NCI-H1694 treated with DMSO at 0.1 percent for 48 hours (cell line): ENCODE data around the gene GSK3A.
"Not testable (repeated sequence)": the region's sequence is repeated elsewhere in the genome, so short reads cannot be mapped to it uniquely, and the experiment has no call there.

ENCODE experiments used
- DNase-seq: peaks from one replicate; lab custom pipeline; 2025; lab: John Stamatoyannopoulos, UW

The GSK3A gene

GRCh38 chr19:42268142-42268703, 25.8 kb upstream of the GSK3A start:
- DNase-seq: peak; percentile 99

- no peak for DNase-seq
These were observed 25.3 kb upstream of the GSK3A start for GRCh38 chr19:42267644-42268141.

DNA sequence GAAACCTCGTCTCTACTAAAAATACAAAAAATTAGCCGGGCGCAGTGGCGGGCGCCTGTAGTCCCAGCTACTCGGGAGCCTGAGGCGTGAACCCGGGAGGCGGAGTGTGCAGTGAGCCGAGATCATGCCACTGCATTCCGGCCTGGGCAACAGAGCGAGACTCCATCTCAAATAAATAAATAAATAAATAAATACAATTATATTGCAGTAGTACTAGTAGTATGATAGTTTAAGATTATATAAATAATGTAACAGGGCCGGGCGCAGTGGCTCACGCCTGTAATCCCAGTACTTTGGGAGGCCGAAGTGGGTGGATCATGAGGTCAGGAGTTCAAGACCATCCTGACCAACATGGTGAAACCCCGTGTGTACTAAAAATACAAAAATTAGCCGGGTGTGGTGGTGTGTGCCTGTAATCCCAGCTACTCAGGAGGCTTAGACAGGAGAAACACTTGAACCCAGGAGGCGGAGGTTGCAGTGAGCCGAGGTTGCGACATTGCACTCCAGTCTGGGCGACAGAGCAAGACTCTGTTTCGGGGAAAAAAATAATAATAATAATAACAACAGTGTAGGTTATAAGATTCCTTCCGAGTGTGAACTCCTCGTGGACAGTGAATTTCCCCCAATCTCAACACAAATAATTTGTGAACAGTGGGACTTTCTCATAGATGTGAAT, 24.7 kb upstream of the GSK3A start:
- DNase-seq: not testable (repeated sequence)

DNA sequence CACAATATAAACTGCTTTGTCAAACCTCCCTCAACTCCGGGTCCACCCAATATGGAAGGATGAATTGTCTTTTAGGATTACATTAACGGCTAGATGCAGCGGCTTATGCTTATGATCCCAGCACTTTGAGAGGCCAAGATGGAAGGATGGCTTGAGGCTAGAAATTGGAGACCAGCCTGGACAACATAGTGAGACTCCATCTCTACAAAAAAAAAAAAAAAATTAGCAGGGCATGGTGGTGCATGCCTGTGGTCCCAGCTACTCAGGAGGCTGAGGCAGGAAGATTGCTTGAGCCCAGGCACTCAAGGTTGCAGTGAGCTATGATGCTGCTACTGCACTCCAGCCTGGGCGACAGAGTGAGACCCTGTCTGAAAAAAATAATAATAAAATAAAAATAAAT, 23.7 kb upstream of the GSK3A start:
- not testable (repeated sequence) for DNase-seq

- DNase-seq: no peak
These were observed 19.4 kb upstream of the GSK3A start for GRCh38 chr19:42261763-42262162.

GRCh38 chr19:42257842-42258241, 15.4 kb upstream of the GSK3A start:
- not testable (repeated sequence) for DNase-seq

- no peak for DNase-seq
These were observed 13.7 kb upstream of the GSK3A start for GRCh38 chr19:42255766-42256745.

DNA sequence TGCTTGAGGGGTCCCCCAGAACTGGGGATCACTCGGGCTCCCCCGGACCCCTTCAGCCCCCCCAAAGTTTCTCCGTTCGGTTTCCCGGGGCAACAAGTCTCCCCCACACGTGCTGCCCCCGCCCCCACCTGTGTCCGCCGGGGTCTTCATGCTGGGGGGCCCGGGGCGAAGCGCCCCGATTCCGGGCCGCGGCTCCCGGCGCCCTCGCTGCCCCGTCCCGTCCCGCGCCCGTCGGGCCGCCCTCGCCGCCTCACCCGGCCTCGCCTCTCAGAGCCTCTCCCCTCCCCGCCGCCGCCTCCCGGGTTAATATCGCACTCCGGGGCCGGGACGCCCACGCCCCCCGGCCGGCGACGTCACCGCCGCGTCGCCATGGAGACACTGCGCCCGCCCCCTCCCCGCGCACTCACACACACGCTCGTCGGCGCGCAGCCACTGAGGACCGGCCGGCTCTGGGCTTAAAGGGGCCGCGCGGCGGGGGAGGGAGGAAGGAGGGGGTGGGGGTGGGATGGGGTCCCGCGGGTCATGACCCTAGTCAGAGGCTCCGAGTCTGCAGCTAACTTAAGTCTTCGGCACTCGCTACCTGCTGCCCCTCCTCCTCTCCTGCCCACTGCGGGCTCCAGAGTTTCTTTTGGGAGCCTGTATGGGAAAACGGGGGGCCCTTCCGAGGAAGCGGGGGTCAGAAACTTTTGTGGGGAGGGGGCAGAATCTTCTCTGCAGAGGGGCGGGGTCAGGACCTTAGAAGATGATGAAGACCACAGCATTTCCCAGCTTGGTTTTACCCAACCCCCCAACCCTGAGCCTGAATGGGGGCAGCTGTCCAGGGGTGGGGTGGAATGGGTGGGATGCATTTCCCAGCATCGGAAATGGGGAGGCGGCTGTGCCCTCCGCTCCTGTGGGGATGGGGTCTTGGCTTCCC, 12.7 kb upstream of the GSK3A start, which contains the start of gene ERF:
Gene ERF, minus strand, starts transcription at position 279 of the 916 bp plus-strand sequence. Its CDS starts 129 bp downstream, at position 150.
- DNase-seq: peak; percentile 61

DNA sequence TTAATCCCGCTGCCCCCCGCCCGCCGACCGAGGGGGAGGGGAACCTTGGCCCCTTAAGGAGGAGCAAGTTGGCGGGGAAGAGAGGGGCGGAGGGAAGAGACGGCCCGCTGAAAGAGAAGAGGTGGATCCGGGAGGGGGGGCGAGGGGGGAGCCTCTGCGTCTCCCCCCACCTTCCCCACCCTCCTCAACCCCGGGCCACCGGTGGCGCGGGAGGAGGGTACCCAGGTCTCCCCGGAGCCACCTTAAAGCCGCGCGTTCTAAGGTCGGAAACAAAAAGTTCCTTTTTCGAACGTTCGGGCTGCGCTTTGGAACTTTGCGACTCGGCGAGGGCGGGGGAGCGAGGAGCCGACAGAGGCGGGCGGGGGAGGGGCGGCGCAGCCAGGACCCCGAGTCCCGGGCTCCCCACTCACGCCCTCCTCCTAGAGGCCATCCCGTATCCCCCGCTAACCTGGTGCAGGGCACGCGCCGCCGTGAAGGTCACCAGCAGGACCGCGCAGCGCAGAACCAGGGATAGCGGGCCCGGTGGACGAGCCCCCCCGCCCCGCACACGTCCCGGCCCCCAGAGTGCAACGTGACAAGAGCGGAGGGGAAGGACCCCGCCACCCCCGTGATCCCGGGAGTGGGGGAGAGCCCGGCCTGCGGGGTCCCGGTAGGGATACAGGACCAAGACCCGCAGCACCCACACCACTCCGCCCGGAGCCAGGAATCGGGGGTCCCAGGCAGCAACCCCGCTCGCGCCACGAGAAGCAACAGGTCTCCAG, 11.9 kb upstream of the GSK3A start:
- no peak for DNase-seq

DNA sequence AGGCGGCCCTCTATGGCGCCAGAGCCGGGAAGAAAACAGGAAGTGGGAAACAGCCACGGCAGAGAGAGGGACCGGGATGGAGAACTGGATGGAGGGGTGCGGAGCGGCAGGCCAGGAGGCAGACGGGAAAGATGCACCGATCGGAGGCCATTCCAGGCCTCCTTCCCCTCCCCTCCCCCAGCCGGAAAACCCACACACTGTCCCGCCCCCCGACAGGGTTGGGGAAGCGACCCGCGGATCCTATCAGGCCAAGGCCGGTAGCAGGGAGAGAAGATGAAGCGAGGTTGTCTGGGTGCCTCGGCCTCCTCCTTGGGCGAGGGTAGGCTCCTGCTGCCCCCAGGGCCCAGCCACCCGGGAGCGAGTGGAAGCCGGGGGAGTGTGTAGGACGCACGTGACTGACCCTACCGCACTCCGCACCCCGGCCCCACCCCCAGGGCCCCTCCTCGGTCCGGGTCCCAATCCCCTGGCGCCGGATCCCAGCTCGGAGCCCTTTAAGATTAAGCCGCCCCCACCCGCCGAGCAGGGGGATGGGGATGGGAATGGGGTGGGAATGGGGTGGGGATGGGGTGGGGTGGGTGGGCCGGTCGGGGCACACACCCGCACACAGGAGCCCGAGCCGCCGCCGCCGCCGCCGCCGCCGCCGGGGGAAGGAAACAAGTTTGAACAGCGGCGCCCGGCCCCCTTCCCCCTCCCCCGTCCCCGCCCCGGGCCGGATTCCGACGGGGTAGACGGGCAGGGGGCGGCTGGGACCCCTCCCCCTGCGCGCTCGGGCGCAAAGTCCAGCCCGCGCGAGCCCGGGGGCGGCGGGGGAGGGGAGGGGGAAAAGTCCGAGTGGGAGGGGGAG, 11.1 kb upstream of the GSK3A start:
- no peak for DNase-seq

GRCh38 chr19:42252365-42253244, 10.2 kb upstream of the GSK3A start:
- DNase-seq: no peak

DNA sequence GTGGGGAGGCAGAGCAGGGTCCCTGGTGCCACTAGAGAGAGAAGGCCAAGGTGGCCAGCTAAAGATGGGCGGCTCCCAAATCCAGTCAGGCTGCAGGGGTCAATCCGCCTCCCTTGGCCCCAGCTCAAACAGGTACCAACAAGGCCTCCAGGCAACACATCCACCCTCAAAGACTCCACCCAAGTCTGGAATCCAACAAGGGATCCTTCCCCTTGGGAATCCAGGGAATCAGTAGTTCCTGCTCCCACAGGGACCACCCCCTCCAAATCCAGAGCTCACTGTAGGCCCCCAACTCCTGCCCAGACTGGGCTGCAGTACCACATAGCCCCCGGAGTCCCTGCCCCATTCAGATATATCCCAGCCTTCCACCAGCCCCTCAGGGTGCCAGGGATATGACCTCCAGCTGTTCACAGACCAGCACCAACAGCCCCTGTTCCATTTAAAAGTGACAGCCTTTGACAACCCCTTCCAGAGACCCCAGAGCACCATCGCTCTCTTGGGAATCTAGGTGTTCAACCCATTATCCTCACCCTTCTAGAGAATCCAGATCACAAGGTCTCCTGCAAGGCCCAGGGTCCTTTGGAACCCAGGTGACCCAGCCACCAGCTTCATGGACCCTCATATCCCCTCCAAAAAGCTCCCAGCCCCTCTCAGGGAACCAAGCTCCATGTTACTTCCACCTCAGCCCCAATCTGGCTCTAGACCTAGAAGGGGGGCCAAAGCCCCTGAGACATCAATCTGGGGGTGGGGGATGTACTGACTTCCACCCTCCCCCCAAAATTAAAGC, 9.4 kb upstream of the GSK3A start:
- DNase-seq: no peak

DNA sequence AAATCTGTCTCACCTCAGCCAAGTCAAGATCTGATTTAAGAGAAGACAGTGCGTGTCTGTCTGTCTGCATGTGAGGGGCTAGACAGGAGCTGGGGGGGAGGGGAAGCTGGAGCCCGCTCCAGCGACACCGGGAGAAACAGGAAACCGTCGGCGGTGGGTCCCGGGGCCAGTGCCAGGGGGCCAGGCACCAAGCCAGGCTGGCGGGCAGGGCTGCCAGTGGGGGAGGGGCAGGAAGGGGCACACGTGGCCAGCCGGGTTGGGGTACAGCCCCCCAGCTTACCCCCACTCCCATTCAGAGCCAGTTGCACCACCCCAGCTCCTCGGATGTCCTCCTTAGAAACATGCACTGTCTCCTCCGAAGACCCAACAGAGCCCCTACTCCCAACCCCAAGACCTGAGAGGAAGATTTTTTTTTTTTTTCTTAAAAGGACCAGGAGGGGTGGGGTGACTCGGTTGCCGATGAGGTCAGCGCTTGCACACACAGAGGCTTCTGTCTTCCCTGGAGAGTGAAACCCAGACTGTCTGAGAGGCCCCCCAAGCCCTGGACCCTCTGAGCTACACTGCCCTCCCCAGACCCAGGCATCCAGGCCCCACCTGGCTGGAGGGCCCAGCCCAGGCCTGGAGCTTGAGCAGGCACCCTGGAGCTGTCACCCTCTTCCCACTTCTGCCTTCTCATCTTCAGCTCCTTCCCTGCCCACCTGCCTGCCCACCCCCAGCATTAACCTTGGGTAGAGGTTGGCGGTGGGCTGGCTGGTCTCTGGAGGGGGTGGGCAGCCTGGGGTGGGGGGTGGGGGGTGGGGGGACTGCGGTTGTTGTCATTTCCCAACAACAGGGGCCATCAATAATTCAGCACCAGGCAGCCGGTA, 8.5 kb upstream of the GSK3A start:
- DNase-seq: no peak

- no peak for DNase-seq
These were observed 7.8 kb upstream of the GSK3A start for GRCh38 chr19:42250183-42250665.

DNA sequence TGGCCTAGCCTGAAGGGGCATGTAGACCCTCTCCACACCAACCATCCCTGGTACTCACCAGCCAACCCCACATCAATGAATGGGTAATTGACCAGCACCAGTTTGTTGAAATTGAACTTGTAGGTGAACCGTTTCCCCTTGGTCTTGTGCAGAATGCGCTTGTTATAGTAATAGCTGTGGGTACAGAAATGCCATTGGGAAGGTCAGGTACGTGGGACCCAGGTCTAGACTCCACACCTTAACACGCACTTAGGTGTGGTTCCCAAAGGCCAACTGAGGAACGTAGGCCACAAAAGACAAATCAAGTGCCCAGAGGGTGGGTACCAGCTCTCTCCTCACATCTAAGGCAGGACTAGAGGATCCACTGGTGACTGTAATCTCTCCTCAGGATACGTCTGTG, 7.4 kb upstream of the GSK3A start:
- DNase-seq: no peak

GRCh38 chr19:42249149-42249750, 6.8 kb upstream of the GSK3A start:
- no peak for DNase-seq
